Putamen (tissue), 1 donor: ENCODE data around the gene ZNF28.
"Not testable (repeated sequence)": the region's sequence is repeated elsewhere in the genome, so short reads cannot be mapped to it uniquely, and the experiment has no call there.

Experiments
- DNase-seq: peaks from one replicate; pipeline ENCODE4 v3.0.0-alpha.2; 2016; ENCODE audit warnings: low spot score

Gene ZNF28

DNA sequence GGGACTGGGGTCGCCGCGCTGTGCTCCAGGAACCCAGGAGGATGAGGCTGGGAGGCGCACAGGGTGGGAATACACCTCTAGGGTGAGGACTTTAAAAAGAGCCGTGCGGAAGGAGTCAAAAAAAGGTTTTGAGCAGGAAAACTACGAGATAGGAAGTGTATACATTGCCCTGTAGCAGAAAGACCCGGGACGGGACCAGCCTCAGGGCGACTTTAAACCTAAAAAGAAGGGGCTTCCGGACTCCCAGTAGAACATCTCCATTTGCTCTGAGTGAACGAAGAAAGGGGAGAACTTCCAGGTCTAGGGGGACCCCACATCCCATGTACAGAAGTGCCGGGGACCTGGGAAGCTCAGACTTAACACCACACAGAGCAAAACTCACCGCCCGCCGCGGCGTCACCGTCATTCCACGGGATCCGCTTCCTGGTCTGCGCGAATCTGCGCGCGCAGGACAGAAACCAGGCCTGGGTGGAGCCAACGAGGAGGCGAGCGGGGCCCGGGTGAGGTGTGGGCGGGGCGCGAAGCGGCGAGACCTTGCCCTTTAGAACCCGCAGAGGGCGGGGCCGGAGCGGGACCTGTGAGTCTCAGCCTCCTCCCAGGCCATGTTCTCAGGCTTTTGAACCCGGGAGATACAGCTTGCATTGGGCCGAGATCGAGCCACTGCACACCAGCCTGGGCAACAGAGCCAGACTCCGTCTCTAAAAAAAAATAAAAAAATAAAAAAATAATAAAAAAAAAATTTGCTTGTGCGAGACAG lies at the start of gene ZNF28:
TSS of gene ZNF28 (minus strand) at position 430 of the 757 bp plus-strand sequence. CDS start 3,675 bp downstream, outside the sequence.
- DNase-seq, result peak; percentile 51

DNA sequence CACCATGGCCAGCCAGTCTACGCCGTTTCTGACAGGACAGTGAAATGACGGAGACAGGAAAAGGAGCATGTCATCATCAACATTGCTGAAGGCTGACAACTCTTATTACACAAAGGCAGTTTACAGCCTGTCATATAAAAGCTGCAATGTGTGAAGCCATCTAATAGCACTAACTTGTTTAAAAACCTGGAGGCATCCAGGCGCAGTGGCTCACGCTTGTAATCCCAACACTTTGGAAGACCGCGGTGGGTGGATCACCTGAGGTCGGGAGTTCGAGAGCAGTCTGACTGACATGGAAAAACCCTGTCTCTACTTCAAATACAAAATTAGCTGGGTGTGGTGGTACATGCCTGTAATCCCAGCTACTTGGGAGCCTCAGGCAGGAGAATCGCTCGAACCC lies 46.6 kb upstream of the ZNF28 start:
- DNase-seq, result not testable (repeated sequence)

DNA sequence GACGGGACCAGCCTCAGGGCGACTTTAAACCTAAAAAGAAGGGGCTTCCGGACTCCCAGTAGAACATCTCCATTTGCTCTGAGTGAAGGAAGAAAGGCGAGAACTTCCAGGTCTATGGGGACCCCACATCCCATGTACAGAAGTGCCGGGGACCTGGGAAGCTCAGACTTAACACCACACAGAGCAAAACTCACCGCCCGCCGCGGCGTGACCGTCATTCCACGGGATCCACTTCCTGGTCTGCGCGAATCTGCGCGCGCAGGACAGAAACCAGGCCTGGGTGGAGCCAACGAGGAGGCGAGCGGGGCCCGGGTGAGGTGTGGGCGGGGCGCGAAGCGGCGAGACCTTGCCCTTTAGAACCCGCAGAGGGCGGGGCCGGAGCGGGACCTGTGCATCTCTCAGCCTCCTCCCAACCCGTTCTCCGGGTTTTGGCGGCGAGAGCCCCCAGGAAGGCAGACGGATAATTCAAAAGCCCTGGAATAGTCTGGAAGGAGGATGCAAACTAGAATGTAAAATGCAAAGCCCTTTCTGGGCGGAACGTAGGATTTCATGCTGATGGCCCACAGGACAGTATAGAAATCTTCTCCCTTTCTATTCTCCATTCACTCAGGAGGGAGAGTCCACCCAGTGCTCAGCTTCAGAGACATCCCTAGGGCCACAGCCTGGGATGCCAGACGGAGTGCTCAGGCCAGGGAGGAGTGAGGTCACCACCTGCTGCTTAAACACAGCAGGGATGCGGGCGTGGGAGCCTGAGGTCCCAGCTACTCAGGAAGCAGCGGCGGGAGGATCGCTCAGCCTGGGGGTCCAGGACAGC lies 36.2 kb upstream of the ZNF28 start, which contains the start of gene ZNF468:
TSS of gene ZNF468 (minus strand) at position 242 of the 814 bp plus-strand sequence. CDS start 3,347 bp downstream, outside the sequence.
- DNase-seq, result peak; percentile 63

DNA sequence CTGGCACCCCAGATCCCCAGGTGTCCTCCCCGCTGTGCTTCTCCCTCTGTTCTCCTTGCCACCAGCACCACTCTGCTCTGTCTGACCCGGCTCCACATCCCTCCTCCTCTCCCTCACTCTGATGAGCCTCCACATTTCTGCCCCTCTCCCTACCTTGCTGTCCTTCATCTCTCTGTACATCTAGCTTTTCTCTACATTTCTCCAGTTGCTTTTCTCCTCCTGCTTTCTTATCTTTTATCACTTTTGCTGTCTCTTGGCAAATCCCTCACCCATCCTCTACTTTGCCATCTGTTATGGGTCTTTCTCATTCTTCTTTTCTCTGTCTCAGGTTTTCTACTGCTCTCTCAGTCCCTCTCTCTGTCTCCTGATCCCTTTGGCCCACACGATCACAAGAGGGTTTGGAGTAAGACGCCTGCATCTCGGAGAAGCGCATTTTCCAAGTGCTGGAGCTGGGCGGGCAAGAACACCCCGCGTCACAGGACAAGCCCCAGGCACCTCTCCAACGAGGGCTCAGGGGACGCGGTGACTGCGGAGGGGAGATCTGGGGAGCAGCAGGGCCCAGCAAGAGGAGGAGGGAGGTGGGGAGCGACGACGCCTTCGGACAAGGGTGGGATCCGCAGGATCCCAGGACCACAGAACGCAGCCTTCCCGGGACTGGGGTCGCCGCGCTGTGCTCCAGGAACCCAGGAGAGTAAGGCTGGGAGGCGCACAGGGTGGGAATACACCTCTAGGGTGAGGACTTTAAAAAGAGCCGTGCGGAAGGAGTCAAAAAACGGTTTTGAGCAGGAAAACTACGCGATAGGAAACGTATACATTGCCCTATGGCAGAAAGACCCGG lies 35.3 kb upstream of the ZNF28 start:
- peak; percentile 3 for DNase-seq

GRCh38 chr19:52847352-52847751 lies 25.9 kb upstream of the ZNF28 start:
- DNase-seq, result not testable (repeated sequence)

DNA sequence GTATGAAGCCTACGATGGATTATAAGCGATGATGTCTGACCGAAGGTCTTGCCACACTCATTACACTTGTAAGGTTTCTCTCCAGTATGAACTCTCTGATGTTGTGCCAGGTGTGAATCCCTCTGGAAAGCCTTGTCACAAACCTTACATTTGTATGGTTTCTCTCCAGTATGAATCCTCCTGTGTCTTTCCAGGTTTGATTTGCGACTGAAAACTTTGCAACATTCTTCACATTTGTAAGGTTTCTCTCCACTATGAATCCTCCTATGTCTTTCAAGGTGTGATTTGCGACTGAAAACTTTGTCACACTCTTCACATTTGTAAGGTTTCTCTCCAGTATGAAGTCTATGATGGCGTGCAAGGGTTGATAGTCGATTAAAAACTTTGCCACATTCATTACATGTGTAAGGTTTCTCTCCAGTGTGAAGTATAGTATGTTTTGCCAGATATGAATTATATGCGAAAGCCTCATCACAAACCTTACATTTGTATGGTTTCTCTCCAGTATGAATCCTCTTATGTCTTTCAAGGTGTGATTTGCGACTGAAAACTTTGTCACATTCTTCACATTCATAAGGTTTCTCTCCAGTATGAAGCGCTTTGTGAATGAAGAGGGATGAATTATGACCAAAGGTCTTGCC lies 19.5 kb upstream of the ZNF28 start:
- not testable (repeated sequence) for DNase-seq

GRCh38 chr19:52834289-52834688 lies 12.9 kb upstream of the ZNF28 start:
- not testable (repeated sequence) for DNase-seq

DNA sequence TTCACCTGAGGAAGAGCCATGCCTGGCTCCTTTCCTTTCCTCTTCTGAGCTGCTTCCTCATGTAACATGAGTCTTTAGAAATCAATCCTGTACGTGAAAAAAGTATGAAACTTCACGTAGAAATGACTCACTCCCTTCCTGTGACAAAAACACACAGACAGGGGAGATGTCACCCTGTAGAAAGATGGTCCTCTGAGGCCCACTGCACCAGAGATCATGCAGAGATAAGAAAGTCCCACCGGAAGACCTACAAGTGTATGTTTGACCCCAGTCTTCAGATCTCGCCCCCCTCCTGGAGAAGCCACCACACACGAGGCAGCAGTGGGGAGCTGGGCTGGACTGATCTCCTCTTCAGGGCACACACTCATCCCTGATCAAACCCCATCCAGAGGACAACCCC lies 12.1 kb upstream of the ZNF28 start:
- DNase-seq, result not testable (repeated sequence)

- DNase-seq, result not testable (repeated sequence)
Observed at GRCh38 chr19:52829866-52830265, 8.4 kb upstream of the ZNF28 start.

GRCh38 chr19:52825765-52826164 lies 4.3 kb upstream of the ZNF28 start:
- no peak for DNase-seq

DNA sequence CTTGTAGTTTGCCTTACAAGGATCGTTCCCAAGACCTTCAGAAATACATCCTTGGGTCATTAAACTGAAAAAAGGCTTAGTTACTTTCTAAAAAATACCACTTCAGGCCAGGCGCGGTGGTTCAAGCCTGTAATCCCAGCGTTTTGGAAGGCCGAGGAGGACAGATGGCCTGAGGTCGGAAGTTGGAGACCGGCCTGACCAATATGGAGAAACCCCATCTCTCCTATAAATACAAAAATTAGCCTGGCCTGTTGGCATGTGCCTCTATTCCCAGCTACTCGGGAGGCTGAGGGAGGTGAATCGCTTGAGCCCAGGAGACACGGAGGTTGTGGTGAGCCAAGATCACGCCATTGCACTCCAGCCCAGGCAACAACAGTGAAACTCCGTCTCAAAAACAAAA lies 2.2 kb upstream of the ZNF28 start:
- DNase-seq, result no peak

DNA sequence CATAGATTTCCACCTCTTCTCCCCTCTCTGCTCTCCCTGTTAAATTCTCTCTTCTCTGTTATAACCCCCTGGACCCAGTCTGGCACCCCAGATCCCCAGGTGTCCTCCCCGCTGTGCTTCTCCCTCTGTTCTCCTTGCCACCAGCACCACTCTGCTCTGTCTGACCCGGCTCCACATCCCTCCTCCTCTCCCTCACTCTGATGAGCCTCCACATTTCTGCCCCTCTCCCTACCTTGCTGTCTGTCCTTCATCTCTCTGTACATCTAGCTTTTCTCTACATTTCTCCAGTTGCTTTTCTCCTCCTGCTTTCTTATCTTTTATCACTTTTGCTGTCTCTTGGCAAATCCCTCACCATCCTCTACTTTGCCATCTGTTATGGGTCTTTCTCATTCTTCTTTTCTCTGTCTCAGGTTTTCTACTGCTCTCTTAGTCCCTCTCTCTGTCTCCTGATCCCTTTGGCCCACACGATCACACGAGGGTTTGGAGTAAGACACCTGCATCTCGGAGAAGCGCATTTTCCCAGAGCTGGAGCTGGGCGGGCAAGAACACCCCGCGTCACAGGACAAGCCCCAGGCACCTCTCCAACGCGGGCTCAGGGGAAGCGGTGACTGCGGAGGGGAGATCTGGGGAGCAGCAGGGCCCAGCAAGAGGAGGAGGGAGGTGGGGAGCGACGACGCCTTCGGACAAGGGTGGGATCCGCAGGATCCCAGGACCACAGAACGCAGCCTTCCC lies 795 bp downstream of the ZNF28 start:
- not testable (repeated sequence) for DNase-seq

GRCh38 chr19:52809801-52810200 lies 11.6 kb downstream of the ZNF28 start:
- no peak for DNase-seq

DNA sequence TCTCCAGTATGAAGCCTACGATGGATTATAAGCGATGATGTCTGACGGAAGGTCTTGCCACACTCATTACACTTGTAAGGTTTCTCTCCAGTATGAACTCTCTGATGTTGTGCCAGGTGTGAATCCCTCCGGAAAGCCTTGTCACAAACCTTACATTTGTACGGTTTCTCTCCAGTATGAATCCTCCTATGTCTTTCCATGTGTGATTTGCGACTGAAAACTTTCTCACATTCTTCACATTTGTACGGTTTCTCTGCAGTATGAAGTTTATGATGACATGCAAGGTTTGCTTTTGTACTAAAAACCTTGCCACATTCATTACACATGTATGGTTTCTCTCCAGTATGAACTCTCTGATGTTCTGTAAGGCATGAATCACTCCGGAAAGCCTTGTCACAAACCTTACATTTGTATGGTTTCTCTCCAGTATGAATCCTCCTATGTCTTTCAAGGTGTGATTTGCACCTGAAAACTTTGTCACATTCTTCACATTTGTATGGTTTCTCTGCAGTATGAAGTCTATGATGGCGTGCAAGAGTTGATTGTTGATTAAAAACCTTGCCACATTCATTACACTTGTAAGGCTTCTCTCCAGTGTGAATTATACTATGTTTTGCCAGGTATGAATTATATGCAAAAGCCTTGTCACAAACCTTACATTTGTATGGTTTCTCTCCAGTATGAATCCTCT lies 21.3 kb downstream of the ZNF28 start:
- not testable (repeated sequence) for DNase-seq

DNA sequence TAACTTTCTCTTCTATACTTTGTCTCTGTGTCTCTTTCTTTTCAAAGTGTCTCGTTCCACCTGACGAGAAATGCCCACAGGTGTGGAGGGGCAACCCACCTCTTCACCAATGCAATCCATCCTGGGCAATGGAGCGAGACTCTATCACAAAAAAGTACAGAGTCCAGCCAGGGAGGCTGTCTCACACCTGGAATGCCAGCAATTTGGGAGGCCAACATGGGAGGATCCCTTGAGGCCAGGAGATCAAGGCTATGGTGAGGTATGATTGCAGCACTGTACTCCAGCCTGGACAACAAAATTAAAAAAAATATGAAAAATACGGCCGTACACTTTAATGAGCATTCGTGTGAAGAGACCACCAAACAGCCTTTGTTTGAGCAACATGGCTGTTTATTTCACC lies 32.0 kb downstream of the ZNF28 start:
- no peak for DNase-seq

DNA sequence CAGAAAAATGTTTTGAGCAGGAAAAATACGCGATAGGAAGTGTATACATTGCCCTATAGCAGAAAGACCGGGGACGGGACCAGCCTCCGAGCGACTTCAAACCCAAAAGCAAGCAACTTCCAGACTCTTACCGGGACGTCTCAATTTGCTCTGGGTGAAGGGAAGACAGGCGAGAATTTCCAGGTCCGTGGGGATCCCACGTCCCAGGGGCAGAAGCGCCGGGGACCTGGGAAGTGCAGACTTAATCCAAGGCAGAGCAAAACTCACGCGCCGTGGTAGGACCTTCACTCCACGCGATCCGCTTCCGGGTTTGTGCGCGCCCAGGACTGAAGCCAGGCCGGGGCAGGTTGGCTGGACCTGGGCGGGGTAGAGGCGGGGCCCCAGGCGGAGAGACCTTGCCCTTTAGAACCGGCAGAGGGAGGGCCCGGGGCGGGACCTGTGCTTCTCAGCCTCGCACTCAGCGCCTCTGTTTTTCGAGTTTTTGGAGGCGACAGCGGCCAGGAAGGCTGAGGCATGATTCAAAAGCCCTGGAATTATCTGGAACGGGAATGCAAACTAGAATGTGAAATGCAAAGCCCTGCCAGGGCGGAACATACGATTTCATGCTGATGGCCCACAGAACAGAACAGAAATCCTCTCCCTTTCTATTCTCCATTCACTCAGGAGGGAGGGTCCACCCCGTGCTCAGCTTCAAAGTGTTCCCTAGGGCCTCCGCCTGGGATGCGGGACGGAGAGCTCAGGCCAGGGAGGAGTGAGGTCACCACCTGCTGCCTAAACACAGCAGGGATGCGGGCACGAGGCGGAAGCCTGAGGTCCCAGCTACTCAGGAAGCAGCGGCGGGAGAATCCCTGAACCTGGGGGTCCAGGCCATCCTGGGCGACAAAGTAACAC lies 34.7 kb downstream of the ZNF28 start, which contains the start of gene ZNF600:
TSS of gene ZNF600 (minus strand) at position 328 of the 891 bp plus-strand sequence. CDS start 7,903 bp downstream, outside the sequence.
- DNase-seq, result peak; percentile 19

- no peak for DNase-seq
Observed at GRCh38 chr19:52786078-52786463, 35.4 kb downstream of the ZNF28 start.

DNA sequence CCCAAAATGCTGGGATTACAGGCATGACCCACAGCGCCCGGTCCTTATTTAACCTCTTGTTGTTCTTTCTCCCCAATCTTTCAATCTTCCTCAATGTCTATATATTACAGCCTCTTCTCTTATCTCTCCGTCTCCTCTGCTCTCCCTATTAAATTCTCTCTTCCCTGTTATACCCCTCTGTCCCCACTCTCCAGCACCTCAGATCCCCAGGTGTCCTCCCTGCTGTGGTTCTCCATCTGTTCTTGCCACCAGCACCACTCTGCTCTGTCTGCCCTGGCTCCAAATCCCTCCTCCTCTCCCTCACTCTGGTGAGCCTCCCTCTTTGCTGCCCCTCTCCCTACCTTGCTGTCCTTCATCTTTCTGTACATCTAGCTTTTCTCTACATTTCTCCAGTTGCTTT lies 35.9 kb downstream of the ZNF28 start:
- no peak for DNase-seq

- not testable (repeated sequence) for DNase-seq
Observed at GRCh38 chr19:52782864-52783263, 38.6 kb downstream of the ZNF28 start.
